GM23338 (cell line): Measurements from ENCODE around the gene NR2E3. TPM values are rescaled to one million over a fixed set of nuclear protein-coding genes. Genes with fewer than 3 reads are reported as not detected.

Source experiments
- ATAC-seq: fragments of 200-7000 bp; cut with Tn5 transposase; 3 replicates; pipeline ENCODE4 v1.9.1; 2020
- DNase-seq: peaks from one replicate; pipeline ENCODE4 v3.0.0-alpha.2; 2015; ENCODE audit warnings: low spot score
- H2AFZ ChIP-seq: fragments of 200-600 bp; sonication (generic); 2 replicates; pipeline ENCODE4 v1.8.0; 2016; ENCODE audit warnings: antibody characterized with exemption, mild to moderate bottlenecking, moderate library complexity
- H3F3A ChIP-seq: fragments of 200-600 bp; sonication (generic); replicated peaks from 2 replicates; pipeline ENCODE4 v1.8.0; 2017; ENCODE audit warnings: antibody characterized with exemption, mixed run types, low read depth
- H3K27ac ChIP-seq: fragments of 200-600 bp; sonication (generic); 2 replicates; pipeline ENCODE4 v1.6.1; 2016; ENCODE audit warnings: low read depth
- H3K27me3 ChIP-seq: fragments of 200-600 bp; sonication (generic); 2 replicates; pipeline ENCODE4 v1.8.0; 2016; ENCODE audit warnings: mild to moderate bottlenecking, mixed run types, moderate library complexity; ENCODE audit not compliant: insufficient read depth
- H3K36me3 ChIP-seq: fragments of 200-600 bp; sonication (generic); 2 replicates; pipeline ENCODE4 v1.8.0; 2016; ENCODE audit warnings: mild to moderate bottlenecking; ENCODE audit not compliant: insufficient read depth
- H3K4me1 ChIP-seq: fragments of 200-600 bp; sonication (generic); 2 replicates; pipeline ENCODE4 v1.8.0; 2016; ENCODE audit warnings: mild to moderate bottlenecking, moderate library complexity; ENCODE audit not compliant: insufficient read depth
- H3K4me2 ChIP-seq: fragments of 200-600 bp; sonication (generic); 2 replicates; pipeline ENCODE4 v1.7.1; 2017; ENCODE audit warnings: mixed run types
- H3K4me3 ChIP-seq: fragments of 200-600 bp; sonication (generic); 2 replicates; pipeline ENCODE4 v1.6.1; 2016; ENCODE audit warnings: mixed run types
- H3K79me2 ChIP-seq: fragments of 200-600 bp; sonication (generic); replicated peaks from 2 replicates; pipeline ENCODE4 v1.8.0; 2017; ENCODE audit warnings: mild to moderate bottlenecking; ENCODE audit not compliant: insufficient read depth
- H3K9me2 ChIP-seq: fragments of 200-600 bp; sonication (generic); 2 replicates; pipeline ENCODE4 v1.8.0; 2017; ENCODE audit not compliant: insufficient read depth
- H4K20me1 ChIP-seq: fragments of 200-600 bp; sonication (generic); replicated peaks from 2 replicates; pipeline ENCODE4 v1.8.0; 2017; ENCODE audit warnings: mild to moderate bottlenecking; ENCODE audit not compliant: insufficient read depth
- H3K27ac Mint-ChIP-seq: 2 replicates; pipeline ENCODE4 v1.8.0; 2020; ENCODE audit warnings: inconsistent platforms, mild to moderate bottlenecking, moderate library complexity, mixed read lengths
- H3K27me3 Mint-ChIP-seq: 3 replicates; pipeline ENCODE4 v1.8.0; 2022; ENCODE audit warnings: low read depth, mild to moderate bottlenecking, moderate library complexity, mixed read lengths, inconsistent platforms; ENCODE audit not compliant: insufficient read depth, poor library complexity
- H3K36me3 Mint-ChIP-seq: 3 replicates; pipeline ENCODE4 v1.8.0; 2021; ENCODE audit warnings: low read depth, mild to moderate bottlenecking, inconsistent platforms, moderate library complexity, mixed read lengths
- H3K4me1 Mint-ChIP-seq: 3 replicates; pipeline ENCODE4 v1.8.0; 2020; ENCODE audit warnings: mild to moderate bottlenecking, inconsistent platforms, mixed read lengths
- H3K4me3 Mint-ChIP-seq: 3 replicates; pipeline ENCODE4 v1.8.0; 2021; ENCODE audit warnings: moderate library complexity, mild to moderate bottlenecking, inconsistent platforms, mixed read lengths
- H3K9me3 Mint-ChIP-seq: 3 replicates; pipeline ENCODE4 v1.8.0; 2020; ENCODE audit warnings: moderate library complexity, mild to moderate bottlenecking, inconsistent platforms, mixed read lengths
- ETS1 ChIP-seq: IDR thresholded peaks from 2 replicates; pipeline ENCODE4 v1.6.1; 2016; ENCODE audit warnings: antibody characterized with exemption
- EZH2phosphoT487 ChIP-seq: fragments of 200-600 bp; sonication (generic); IDR thresholded peaks from one replicate; pipeline ENCODE4 v1.8.1; 2018; ENCODE audit warnings: antibody characterized with exemption; ENCODE audit not compliant: unreplicated experiment
- ZNF114 ChIP-seq: fragments of 250-450 bp; sonication (Bioruptor Pico); IDR thresholded peaks from 2 replicates; pipeline ENCODE4 v1.5.0; 2020; ENCODE audit warnings: mild to moderate bottlenecking, moderate library complexity
- ZNF462 ChIP-seq: fragments of 250-450 bp; sonication (Bioruptor Pico); IDR thresholded peaks from 2 replicates; pipeline ENCODE4 v1.5.0; 2020; ENCODE audit warnings: mild to moderate bottlenecking, moderate library complexity
- polyA plus RNA-seq: library from polyadenylated mRNA; unstranded; fragments of >200 nt; fragmentation: Nextera tagmentation; extraction: Ambion mirVana; gene quantifications from 2 replicates; pipeline ENCODE4 v1.2.1, GENCODE V29; 2016
- total RNA-seq: library from RNA; depleted of rRNA; stranded (reverse); fragments of >200 nt; shearing (Covaris generic); gene quantifications from 2 replicates; pipeline ENCODE4 v1.2.3, GENCODE V29; 2014

Gene NR2E3
- total and polyA plus RNA-seq, 2 experiments from 2014 or later: 1.3 to 1.4 TPM

- peaks cover 10% of the 10 kb centered on the region for H3K27me3 Mint-ChIP-seq
- no peaks in the 10 kb centered on the region for H3K79me2 ChIP-seq
- H3K9me2 ChIP-seq: no peaks in the 10 kb centered on the region
- H3K4me1 Mint-ChIP-seq: peaks cover 12% of the 10 kb centered on the region; the same call in 2 of the 3 replicates
- H3K36me3 ChIP-seq: no peaks in the 10 kb centered on the region
- peaks cover 2% of the 10 kb centered on the region; the same call in 1 of the 2 replicates for H3K4me1 ChIP-seq
- ATAC-seq (no peak), DNase-seq (no peak)
- H3K4me3 ChIP-seq: no peak overlapping the region
- no peaks in the 10 kb centered on the region for H3K27me3 ChIP-seq
- H3K4me3 Mint-ChIP-seq: no peak overlapping the region; the same call in 2 of the 3 replicates
- H3K36me3 Mint-ChIP-seq: peaks cover 2% of the 10 kb centered on the region; the same call in 1 of the 3 replicates
- TF ChIP-seq ETS1 (no peak), EZH2phosphoT487 (no peak), ZNF462 (CRISPR knock-in tag) (no peak), ZNF114 (CRISPR knock-in tag) (no peak)
- H3K27ac ChIP-seq: no peak overlapping the region
- H3F3A ChIP-seq: 0 out of 2 replicates have a peak, but pooled peaks cover 3% of the 10 kb centered on the region
- peak overlapping the region; percentile 47; the same call in 1 of the 2 replicates for H2AFZ ChIP-seq
- no peak overlapping the region; the same call in 1 of the 2 replicates for H3K27ac Mint-ChIP-seq
- H3K4me2 ChIP-seq: no peak overlapping the region
- peaks cover 7% of the 10 kb centered on the region; the same call in 2 of the 3 replicates for H3K9me3 Mint-ChIP-seq
- H4K20me1 ChIP-seq: no peaks in the 10 kb centered on the region
Observed at GRCh38 chr15:71800190-71800589, 10.2 kb upstream of the NR2E3 start.
